Transverse colon (tissue), 4 donors: ENCODE results near the gene MYADML2. TPM values are rescaled to one million over a fixed set of nuclear protein-coding genes. Genes with fewer than 3 reads are reported as not detected.

Source experiments
- DNase-seq: peaks from one replicate; pipeline ENCODE4 v3.0.0-alpha.2; 2019
- H3K27ac ChIP-seq, 4 donors: fragments of 200-600 bp; sonication (generic); 2 replicates each; pipeline ENCODE4 v1.5.1; 2016 to 2018; ENCODE audit warnings: inconsistent platforms in 4 of 4
- H3K27me3 ChIP-seq: fragments of 200-600 bp; sonication (generic); 2 replicates; pipeline ENCODE4 v1.5.1; 2017; ENCODE audit warnings: inconsistent platforms
- H3K36me3 ChIP-seq, 4 donors: fragments of 200-600 bp; sonication (generic); 2 replicates each; pipeline ENCODE4 v1.5.1; 2017 to 2019; ENCODE audit warnings: inconsistent platforms in 4 of 4
- H3K4me1 ChIP-seq, 4 donors: fragments of 200-600 bp; sonication (generic); 2 replicates each; pipeline ENCODE4 v1.5.1; 2017 to 2020; ENCODE audit warnings: inconsistent platforms in 4 of 4
- H3K4me3 ChIP-seq, 4 donors: fragments of 200-600 bp; sonication (generic); 1 replicate in 1 of 4; 2 replicates in 3 of 4; pipeline versions ENCODE4 v1.5.1 to v1.6.1; 2017 to 2019; ENCODE audit warnings: inconsistent platforms in 4 of 4
- H3K9me3 ChIP-seq, 2 donors: fragments of 200-600 bp; sonication (generic); 2 replicates each; pipeline ENCODE4 v1.5.1; 2017 to 2019; ENCODE audit warnings: inconsistent platforms in 2 of 2
- CTCF ChIP-seq, 5 experiments: fragments of 200-600 bp in 3 of 5; fragments of 450-650 bp in 2 of 5; sonication (generic) in 3 of 5; IDR thresholded peaks; 1 replicate in 2 of 5; 2 replicates in 3 of 5; pipeline ENCODE4 v1.5.1; 2016 to 2017; ENCODE audit warnings: antibody characterized with exemption in 5 of 5, inconsistent platforms in 3 of 5, mild to moderate bottlenecking in 2 of 5, moderate library complexity in 1 of 5
- EP300 ChIP-seq: sonication (generic); formaldehyde crosslinking; IDR thresholded peaks from one replicate; pipeline ENCODE4 v1.6.1; 2017; ENCODE audit warnings: antibody characterized with exemption, low read depth
- POLR2A ChIP-seq: fragments of 450-650 bp; IDR thresholded peaks from one replicate; pipeline ENCODE4 v1.6.1; 2016; ENCODE audit warnings: antibody characterized with exemption, mild to moderate bottlenecking, moderate library complexity
- POLR2AphosphoS5 ChIP-seq, 3 donors: sonication (generic); formaldehyde crosslinking; IDR thresholded peaks; one replicate each; pipeline ENCODE4 v1.6.1; 2016; ENCODE audit warnings: antibody characterized with exemption in 3 of 3
- WGBS, 2 donors: methylation state at CpG; one replicate each; pipeline ENCODE4 v1.1.5; 2018; ENCODE audit warnings: low coverage in 1 of 2; 5-methylcytosine and 5-hydroxymethylcytosine counted together
- in situ Hi-C, 4 donors: fragments of 200-750 bp; cut with MboI; loops; one replicate each; pipeline versions ENCODE4 v1.15.0 to v1.15.1; 2017; ENCODE audit warnings: low sequenced_read_pairs in 3 of 4, low pct_ligation_motif_present in 1 of 4, low pct_unique_long_range_greater_than_20kb in 1 of 4
- intact Hi-C: fragments of 100-400 bp; cut with DNase I; formaldehyde crosslinking; loops from one replicate; pipeline ENCODE4 v1.15.1; 2023; ENCODE audit warnings: low total_unique reads
- total RNA-seq, 4 donors: library from RNA; depleted of rRNA; stranded (reverse); fragments of >200 nt; gene quantifications; one replicate each; pipeline ENCODE4 v1.1.0, GENCODE V29; 2016

MYADML2 gene
- total RNA-seq, 4 donors from 2014 or later, result not detected

GRCh38 chr17:81962499-81963441 lies 15.7 kb upstream of the MYADML2 start:
- in situ Hi-C loops (loop anchor here in 1 of 4 donors (25.0 kb wide), 1 partner anchor 200 kb away; no protein-coding TSS in a partner anchor), intact Hi-C loops (no loop called here)
- WGBS, 2 donors, result 47% methylated on average over 35 of the region's 37 CpGs; no CpG with 5 or more reads in 1 of the 2 donors
- no peak overlapping the region for H3K27ac ChIP-seq
- H3K36me3 ChIP-seq, result no peaks in the 10 kb centered on the region
- H3K9me3 ChIP-seq, result no peaks in the 10 kb centered on the region
- H3K4me3 ChIP-seq, result no peak overlapping the region
- TF ChIP-seq EP300 (no peak), POLR2A (no peak), POLR2AphosphoS5 (IDR thresholded peaks at IDR 0.05) (no peak), CTCF (IDR thresholded peaks at IDR 0.05) (no peak)
- DNase-seq, result no peak
- H3K27me3 ChIP-seq, result peaks cover 98% of the 10 kb centered on the region
- H3K4me1 ChIP-seq, result peaks cover 14 to 36% (median 28%) of the 10 kb centered on the region in 4 donors

GRCh38 chr17:81961521-81962498 lies 14.8 kb upstream of the MYADML2 start:
- 28 to 100% methylated on average over 1 to 34 of the region's 82 CpGs for WGBS, 2 donors
- H3K36me3 ChIP-seq, result no peaks in the 10 kb centered on the region
- H3K4me1 ChIP-seq, result peaks cover 6 to 27% (median 18%) of the 10 kb centered on the region in 4 donors
- intact Hi-C loops, result no loop called here
- TF ChIP-seq POLR2A, result no peak
- TF ChIP-seq CTCF (IDR thresholded peaks at IDR 0.05), result no peak
- no peak for TF ChIP-seq POLR2AphosphoS5 (IDR thresholded peaks at IDR 0.05)
- TF ChIP-seq EP300, result no peak
- H3K4me3 ChIP-seq, result no peak overlapping the region
- in situ Hi-C loops, result loop anchor here in 1 of 4 donors (25.0 kb wide), 1 partner anchor 200 kb away; no protein-coding TSS in a partner anchor
- H3K27me3 ChIP-seq, result peaks cover 98% of the 10 kb centered on the region
- H3K9me3 ChIP-seq, result no peaks in the 10 kb centered on the region
- no peak overlapping the region for H3K27ac ChIP-seq
- DNase-seq, result no peak

GRCh38 chr17:81961087-81961511 lies 14.1 kb upstream of the MYADML2 start, which contains the start of gene NOTUM:
Gene NOTUM, minus strand, starts transcription at chr17:81961187. Its CDS starts 278 bp downstream, at chr17:81960909.
- H3K27me3 ChIP-seq, result peaks cover 95% of the 10 kb centered on the region
- in situ Hi-C loops, result loop anchor here in 1 of 4 donors (25.0 kb wide), 1 partner anchor 201 kb away; no protein-coding TSS in a partner anchor
- no peak for DNase-seq
- intact Hi-C loops, result no loop called here
- 0% methylated on average over 29 of the region's 65 CpGs; no CpG with 5 or more reads in 1 of the 2 donors for WGBS, 2 donors
- no peak for TF ChIP-seq POLR2A
- peak in 1 of 5 experiments; percentile 18 for TF ChIP-seq CTCF (IDR thresholded peaks at IDR 0.05)
- peaks cover 6 to 22% (median 17%) of the 10 kb centered on the region in 4 donors for H3K4me1 ChIP-seq
- H3K36me3 ChIP-seq, result no peaks in the 10 kb centered on the region
- H3K27ac ChIP-seq, result no peak within 1 kb of the TSS
- H3K4me3 ChIP-seq, result peak within 1 kb of the TSS in 3 of 4 donors; percentile 15 to 49 (median 48)
- no peaks in the 10 kb centered on the region for H3K9me3 ChIP-seq
